HG03095 (cell line): ENCODE results near the gene GLYATL1.
"Not testable (repeated sequence)": the region's sequence is repeated elsewhere in the genome, so short reads cannot be mapped to it uniquely, and the experiment has no call there.

Source experiments
- ATAC-seq: cut with Tn5 transposase; IDR thresholded peaks from one replicate; pipeline ENCODE4 v1.9.1; 2021; ENCODE audit warnings: moderate library complexity; ENCODE audit not compliant: unreplicated experiment

Gene GLYATL1

GRCh38 chr11:58992489-58992888, 53.2 kb downstream of the GLYATL1 start:
- ATAC-seq = no peak

GRCh38 chr11:58994171-58994570, 54.9 kb downstream of the GLYATL1 start:
- no peak for ATAC-seq

- no peak for ATAC-seq
Measured at GRCh38 chr11:58998480-58999290, 59.4 kb downstream of the GLYATL1 start.

GRCh38 chr11:58999291-58999680, 60.0 kb downstream of the GLYATL1 start:
- ATAC-seq = peak; percentile 68

- ATAC-seq = no peak
Measured at GRCh38 chr11:59000003-59000402, 60.7 kb downstream of the GLYATL1 start.

- ATAC-seq = not testable (repeated sequence)
Measured at GRCh38 chr11:59002006-59002405, 62.7 kb downstream of the GLYATL1 start.
